H1 (cell line): ENCODE data around the gene TMEM147. TPM values are rescaled to one million over a fixed set of nuclear protein-coding genes. Genes with fewer than 3 reads are reported as not detected.

Experiments used
- CTCF ChIA-PET: fragments of 300-600 bp; sonication (Branson Sonifier 250); formaldehyde crosslinking; loops from one replicate; lab custom pipeline; 2021; ENCODE audit not compliant: partially characterized antibody; lab: Charles Lee
- POLR2A ChIA-PET: fragments of 300-600 bp; sonication (Branson Sonifier 250); formaldehyde crosslinking; loops from one replicate; lab custom pipeline; 2021; ENCODE audit warnings: inconsistent platforms; ENCODE audit not compliant: partially characterized antibody; lab: Charles Lee
- DNase-seq, 2 experiments: peaks; one replicate each; pipeline versions ENCODE4 v3.0.0 to v3.0.0-alpha.2; 2010 to 2022; ENCODE audit warnings: low spot score in 2 of 2, low read depth in 1 of 2, mixed read lengths in 1 of 2
- FAIRE-seq: peaks from 2 replicates; lab custom pipeline; 2011; peaks lifted over from hg19 to GRCh38; lab: Jason Lieb, UNC
- H2AFZ ChIP-seq: 2 replicates; pipeline ENCODE4 v1.8.1; 2012; ENCODE audit warnings: low read length, inconsistent platforms
- H2AK5ac ChIP-seq: 2 replicates; pipeline ENCODE4 v1.6.1; 2013; ENCODE audit warnings: low read depth, low read length
- H2BK120ac ChIP-seq: replicated peaks from 2 replicates; pipeline ENCODE3; 2013; ENCODE audit warnings: low read depth, low read length, inconsistent platforms
- H2BK12ac ChIP-seq: 2 replicates; pipeline ENCODE4 v1.6.1; 2013; ENCODE audit warnings: low read depth, low read length
- H2BK15ac ChIP-seq: 2 replicates; pipeline ENCODE4 v1.6.1; 2013; ENCODE audit warnings: low read length
- H2BK20ac ChIP-seq: 2 replicates; pipeline ENCODE4 v1.6.1; 2013; ENCODE audit warnings: low read length
- H2BK5ac ChIP-seq: 2 replicates; pipeline ENCODE4 v1.6.1; 2013; ENCODE audit warnings: low read depth, low read length
- H3K14ac ChIP-seq: 2 replicates; pipeline ENCODE4 v1.6.1; 2013; ENCODE audit warnings: inconsistent platforms; ENCODE audit not compliant: insufficient read length
- H3K18ac ChIP-seq: 2 replicates; pipeline ENCODE4 v1.6.1; 2013; ENCODE audit warnings: low read length; ENCODE audit errors: extremely low read depth
- H3K23ac ChIP-seq: 2 replicates; pipeline ENCODE4 v1.6.1; 2013; ENCODE audit warnings: inconsistent platforms; ENCODE audit not compliant: insufficient read length
- H3K23me2 ChIP-seq: 2 replicates; pipeline ENCODE4 v1.6.1; 2013; ENCODE audit warnings: low read depth, low read length
- H3K27ac ChIP-seq: 2 replicates; pipeline ENCODE4 v1.6.1; 2011; ENCODE audit warnings: low read depth, low read length, inconsistent platforms
- H3K27me3 ChIP-seq, 4 experiments: replicated peaks in 1 of 4; 1 replicate in 1 of 4; 2 replicates in 3 of 4; pipeline versions ENCODE4 v1.6.1 to v1.8.1; 2011 to 2013; ENCODE audit warnings: low read length in 3 of 4, mild to moderate bottlenecking in 3 of 4, inconsistent platforms in 2 of 4, mixed read lengths in 2 of 4, moderate library complexity in 1 of 4; ENCODE audit not compliant: control insufficient read depth in 3 of 4, insufficient read depth in 3 of 4; ENCODE audit errors: extremely low read depth in 1 of 4
- H3K36me3 ChIP-seq, 4 experiments: 2 replicates each; pipeline versions ENCODE4 v1.6.1 to v1.8.1; 2011 to 2013; ENCODE audit warnings: mild to moderate bottlenecking in 4 of 4, low read length in 3 of 4, moderate library complexity in 2 of 4, control low read depth in 1 of 4, inconsistent platforms in 1 of 4; ENCODE audit not compliant: insufficient read depth in 4 of 4, control insufficient read depth in 2 of 4
- H3K4ac ChIP-seq: replicated peaks from 2 replicates; pipeline ENCODE3; 2013; ENCODE audit warnings: low read length, low read depth, mixed read lengths, inconsistent platforms; ENCODE audit not compliant: insufficient read length
- H3K4me1 ChIP-seq, 4 experiments: replicated peaks in 1 of 4; 1 replicate in 1 of 4; 2 replicates in 3 of 4; pipeline versions ENCODE4 v1.6.1 to v1.8.1; 2011 to 2013; ENCODE audit warnings: low read length in 3 of 4, inconsistent platforms in 2 of 4, mixed read lengths in 1 of 4; ENCODE audit not compliant: insufficient read depth in 4 of 4, control insufficient read depth in 3 of 4
- H3K4me2 ChIP-seq, 2 experiments: 2 replicates each; pipeline versions ENCODE4 v1.6.1 to v1.8.1; 2011 to 2013; ENCODE audit warnings: low read depth in 2 of 2, low read length in 2 of 2, control low read depth in 1 of 2, inconsistent platforms in 1 of 2, mild to moderate bottlenecking in 1 of 2; ENCODE audit not compliant: insufficient read depth in 1 of 2
- H3K4me3 ChIP-seq, 4 experiments: fragments of 200-600, 300-600 bp in 1 of 4; sonication (generic), shearing (Covaris generic), sonication (Bioruptor Twin) in 1 of 4; 2 replicates each; pipeline versions ENCODE4 v1.5.1 to v1.8.1; 2011 to 2016; ENCODE audit warnings: low read length in 4 of 4, low read depth in 3 of 4, control low read depth in 2 of 4, inconsistent platforms in 2 of 4, mild to moderate bottlenecking in 2 of 4, mixed read lengths in 1 of 4, moderate library complexity in 1 of 4; ENCODE audit not compliant: insufficient read depth in 2 of 4; ENCODE audit errors: extremely low read depth in 1 of 4
- H3K56ac ChIP-seq: replicated peaks from 2 replicates; pipeline ENCODE3; 2013; ENCODE audit warnings: low read depth, mild to moderate bottlenecking, mixed read lengths, low read length, inconsistent platforms; ENCODE audit not compliant: insufficient read length
- H3K79me1 ChIP-seq: 2 replicates; pipeline ENCODE4 v1.6.1; 2013; ENCODE audit warnings: low read depth, low read length, control low read depth
- H3K79me2 ChIP-seq, 2 experiments: 2 replicates each; pipeline versions ENCODE4 v1.6.1 to v1.8.1; 2012 to 2013; ENCODE audit warnings: low read length in 2 of 2, mild to moderate bottlenecking in 2 of 2, inconsistent platforms in 1 of 2; ENCODE audit not compliant: insufficient read depth in 2 of 2, control insufficient read depth in 1 of 2
- H3K9ac ChIP-seq, 4 experiments: replicated peaks in 1 of 4; 1 replicate in 1 of 4; 2 replicates in 3 of 4; pipeline versions ENCODE4 v1.6.1 to v1.8.1; 2011 to 2013; ENCODE audit warnings: low read depth in 3 of 4, low read length in 3 of 4, control low read depth in 2 of 4, mild to moderate bottlenecking in 2 of 4, moderate library complexity in 2 of 4, inconsistent platforms in 1 of 4; ENCODE audit errors: extremely low read depth in 1 of 4
- H3K9me3 ChIP-seq, 2 experiments: 2 replicates each; pipeline versions ENCODE4 v1.6.1 to v1.8.1; 2012 to 2013; ENCODE audit warnings: mild to moderate bottlenecking in 2 of 2, moderate library complexity in 2 of 2, control low read depth in 1 of 2, inconsistent platforms in 1 of 2, low read depth in 1 of 2, low read length in 1 of 2, mixed read lengths in 1 of 2; ENCODE audit not compliant: insufficient read depth in 2 of 2
- H4K20me1 ChIP-seq, 2 experiments: replicated peaks in 1 of 2; 2 replicates each; pipeline versions ENCODE3 to v1.8.1; 2011 to 2013; ENCODE audit warnings: inconsistent platforms in 2 of 2, low read length in 2 of 2, mild to moderate bottlenecking in 1 of 2; ENCODE audit not compliant: insufficient read depth in 2 of 2, control insufficient read depth in 1 of 2
- H4K5ac ChIP-seq: 2 replicates; pipeline ENCODE4 v1.6.1; 2013; ENCODE audit warnings: low read length, low read depth, mixed read lengths, inconsistent platforms; ENCODE audit not compliant: insufficient read length
- H4K8ac ChIP-seq: 2 replicates; pipeline ENCODE4 v1.8.0; 2013; ENCODE audit warnings: mild to moderate bottlenecking, moderate library complexity, low read length, inconsistent platforms; ENCODE audit not compliant: insufficient read depth; ENCODE audit errors: extremely low read depth
- H4K91ac ChIP-seq: replicated peaks from 2 replicates; pipeline ENCODE3; 2013; ENCODE audit warnings: low read length, mixed read lengths, inconsistent platforms; ENCODE audit not compliant: insufficient read length
- CTCF ChIP-seq, 3 experiments: IDR thresholded peaks; 1 replicate in 2 of 3; 2 replicates in 1 of 3; pipeline versions ENCODE4 v1.5.1 to v1.6.1; 2011; ENCODE audit warnings: low read length in 3 of 3, mild to moderate bottlenecking in 3 of 3, inconsistent platforms in 2 of 3, low read depth in 1 of 3, moderate library complexity in 1 of 3; ENCODE audit not compliant: insufficient read depth in 1 of 3; ENCODE audit errors: control extremely low read depth in 1 of 3
- EZH2 ChIP-seq: fragments of 200-600 bp; sonication (generic); IDR thresholded peaks from 2 replicates; pipeline ENCODE4 v1.7.1; 2012; ENCODE audit warnings: low read depth, mild to moderate bottlenecking, moderate library complexity, low read length, inconsistent platforms; ENCODE audit not compliant: severe bottlenecking
- KDM4A ChIP-seq: IDR thresholded peaks from one replicate; pipeline ENCODE4 v1.7.1; 2012; ENCODE audit warnings: low read depth, mild to moderate bottlenecking, moderate library complexity, low read length, inconsistent platforms; ENCODE audit not compliant: severe bottlenecking
- TBP ChIP-seq: IDR thresholded peaks from 2 replicates; pipeline ENCODE4 v1.6.1; 2011; ENCODE audit warnings: low read depth, low read length, improper control_type of control experiment
- TCF12 ChIP-seq: IDR thresholded peaks from 2 replicates; pipeline ENCODE4 v1.6.1; 2011; ENCODE audit warnings: low read depth, mild to moderate bottlenecking, low read length
- TEAD4 ChIP-seq: IDR thresholded peaks from 2 replicates; pipeline ENCODE4 v1.6.1; 2012; ENCODE audit warnings: low read depth, low read length, inconsistent platforms, mixed read lengths
- WGBS, 2 experiments: shearing (Covaris generic) in 1 of 2; methylation state at CpG; one replicate each; pipeline versions ENCODE4 v1.1.6 to v1.1.7; 2013 to 2015; ENCODE audit warnings: low lambda C conversion rate in 2 of 2, mixed read lengths in 2 of 2, inconsistent platforms in 1 of 2, low coverage in 1 of 2, missing lambda C conversion rate in 1 of 2; ENCODE audit not compliant: insufficient replicate concordance in 2 of 2, insufficient coverage in 1 of 2, insufficient read length in 1 of 2; ENCODE audit errors: extremely low coverage in 1 of 2, missing lambda C conversion rate in 1 of 2; 5-methylcytosine and 5-hydroxymethylcytosine counted together
- polyA plus RNA-seq, 7 experiments: library from polyadenylated mRNA; depleted of rRNA in 3 of 7; stranded (reverse) in 5 of 7; unstranded in 2 of 7; fragments of >200 nt in 5 of 7; fragments of 200-250 nt in 2 of 7; gene quantifications; 1 replicate in 5 of 7; 2 replicates in 1 of 7; 4 replicates in 1 of 7; pipeline versions ENCODE4 v1.2.1 to v1.2.3, GENCODE V29; 2011 to 2013; ENCODE audit warnings: missing spikeins in 2 of 7, mixed read lengths in 2 of 7
- total RNA-seq: library from RNA; stranded (reverse); fragmentation: NEBNext Ultra II Directional; extraction: Animal tissue kit (Norgen Biotek cat#: 25700); gene quantifications from 2 replicates; pipeline ENCODE4 v1.2.1, GENCODE V29; 2021
- TF ChIP-seq, protein P1 (sequence below): IDR thresholded peaks from 2 replicates; pipeline ENCODE4 v1.6.1; 2011; ENCODE audit warnings: low read length, improper control_type of control experiment

Gene TMEM147
- total and polyA plus RNA-seq, 2 of the 8 experiments (the other 6 are each of a cell fraction or from before 2014, with no cell fraction given), result 159 to 418 TPM

- Histone ChIP-seq H4K8ac (0 out of 2 replicates have a peak overlapping the region, but pooled peaks have one; percentile 1), H4K91ac (no peak overlapping the region), H2BK12ac (peak overlapping the region; percentile 90; the same call in 1 of the 2 replicates), H3K4ac (no peak overlapping the region), H3K23me2 (peaks cover 1% of the 10 kb centered on the region; the same call in 1 of the 2 replicates), H3K4me2 (no peak overlapping the region), H2AFZ (no peak overlapping the region), H3K18ac (no peak overlapping the region), H2AK5ac (no peak overlapping the region; the same call in 1 of the 2 replicates), H4K20me1 (peaks cover 2 to 7% of the 10 kb centered on the region in 2 experiments), H3K23ac (no peak overlapping the region), H3K79me2 (no peaks in the 10 kb centered on the region), H3K56ac (no peak overlapping the region), H3K9ac (0 out of 7 replicates have a peak overlapping the region, but pooled peaks of 1 of the 4 experiments have one; percentile 22), H3K36me3 (peaks cover 0 to 3% (median 0%) of the 10 kb centered on the region in 4 experiments; a peak in 2 of 8 replicates), H2BK120ac (no peak overlapping the region), H4K5ac (no peak overlapping the region), H3K9me3 (no peaks in the 10 kb centered on the region), H2BK20ac (no peak overlapping the region), H3K4me3 (no peak overlapping the region), H2BK5ac (peak overlapping the region; percentile 44), H3K27me3 (peaks cover 0 to 6% (median 0%) of the 10 kb centered on the region in 4 experiments; a peak in 2 of 7 replicates), H3K4me1 (no peaks in the 10 kb centered on the region; a peak in 1 of 7 replicates), H3K27ac (no peak overlapping the region), H3K79me1 (no peaks in the 10 kb centered on the region), H2BK15ac (0 out of 2 replicates have a peak overlapping the region, but pooled peaks have one; percentile 72), H3K14ac (no peak overlapping the region)
- 80% methylated on average over 13 of the region's 13 CpGs; no CpG with 5 or more reads in 1 of the 2 experiments for WGBS, 2 experiments
- DNase-seq (no peak), FAIRE-seq (no peak)
- TF ChIP-seq KDM4A, result no peak
- no peak for TF ChIP-seq EZH2
- TF ChIP-seq TEAD4, result no peak
- no peak for TF ChIP-seq TBP
- no peak for TF ChIP-seq CTCF (IDR thresholded peaks at IDR 0.05; ENCODE audit: control extremely low read depth in 1 of 3, insufficient read depth in 1 of 3, low read depth in 1 of 3, low read length in 3 of 3)
- TF ChIP-seq TCF12, result no peak
- TF ChIP-seq, protein P1, sequence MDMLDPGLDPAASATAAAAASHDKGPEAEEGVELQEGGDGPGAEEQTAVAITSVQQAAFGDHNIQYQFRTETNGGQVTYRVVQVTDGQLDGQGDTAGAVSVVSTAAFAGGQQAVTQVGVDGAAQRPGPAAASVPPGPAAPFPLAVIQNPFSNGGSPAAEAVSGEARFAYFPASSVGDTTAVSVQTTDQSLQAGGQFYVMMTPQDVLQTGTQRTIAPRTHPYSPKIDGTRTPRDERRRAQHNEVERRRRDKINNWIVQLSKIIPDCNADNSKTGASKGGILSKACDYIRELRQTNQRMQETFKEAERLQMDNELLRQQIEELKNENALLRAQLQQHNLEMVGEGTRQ, result no peak
- POLR2A ChIA-PET, result interaction anchor here (0.8 to 1.6 kb wide), 5 partner anchors 10 to 70 kb away, joined by 3 to 5 read pairs (median 3); no protein-coding TSS in a partner anchor
- CTCF ChIA-PET, result interaction anchor here (0.6 to 1.7 kb wide), 7 partner anchors 18 to 140 kb away, joined by 3 to 9 read pairs (median 4); no protein-coding TSS in a partner anchor
These were observed 7.3 kb downstream of the TMEM147 start for GRCh38 chr19:35552534-35553384.
